ENCODE data around the gene ARHGAP18. TPM values are rescaled to one million over a fixed set of nuclear protein-coding genes. Genes with fewer than 3 reads are reported as not detected.

The ARHGAP18 gene
- total and polyA plus RNA-seq, 2 of the 13 experiments (the other 11 are each of a cell fraction or from before 2014, with no cell fraction given), result 58.2 to 115 TPM

DNA sequence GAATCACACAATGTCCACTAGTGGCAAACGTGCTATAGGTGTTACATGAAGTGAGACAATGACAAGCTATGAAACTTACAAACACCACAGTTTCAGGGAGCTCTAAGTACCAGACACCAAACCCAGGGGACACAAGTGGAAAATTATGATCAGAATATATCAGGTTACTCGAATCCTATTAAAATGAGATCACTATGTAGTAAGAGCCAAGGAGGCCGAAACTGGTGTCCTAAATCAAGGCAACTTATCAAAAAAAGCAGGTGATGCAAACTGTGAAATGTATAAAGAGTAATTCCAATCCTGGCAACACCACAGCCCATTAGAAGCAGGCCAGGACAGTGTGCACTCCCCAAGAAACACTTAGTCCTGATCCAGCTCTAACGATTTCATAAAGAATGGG, 100.3 kb downstream of the ARHGAP18 start:
- CTCF ChIA-PET (ENCODE audit: low intra/inter-chr PET ratio, low total read pairs), result no interaction called here
- BruUV-seq (replicated peaks), result no TSS peak

More for the DNA sequence above, 100.3 kb downstream of the ARHGAP18 start:
- Histone ChIP-seq H3K4me1 (ENCODE audit: insufficient read depth, low read length) (no peaks in the 10 kb centered on the region), H3K36me3 (replicated peaks in 1 of 2; ENCODE audit: control insufficient read depth in 1 of 2, insufficient read depth in 2 of 2, low read length in 2 of 2) (peaks cover 20 to 88% of the 10 kb centered on the region in 2 experiments), H3K4me2 (ENCODE audit: low read depth, low read length) (no peak overlapping the region), H3K79me2 (ENCODE audit: insufficient read depth, low read length) (no peaks in the 10 kb centered on the region), H3K27ac (ENCODE audit: extremely low read length, insufficient read depth, low read length) (no peak overlapping the region), H3K27me3 (ENCODE audit: control insufficient read depth in 1 of 2, insufficient read depth in 2 of 2, low read length in 2 of 2) (no peaks in the 10 kb centered on the region), H3K9ac (ENCODE audit: insufficient read depth, low read depth, low read length) (no peak overlapping the region), H3K4me3 (replicated peaks in 1 of 3; ENCODE audit: insufficient read depth in 1 of 3, low read depth in 2 of 3, low read length in 3 of 3) (no peak overlapping the region), H2AFZ (ENCODE audit: low read length) (no peak overlapping the region), H3K9me3 (ENCODE audit: low read length) (no peaks in the 10 kb centered on the region), H4K20me1 (ENCODE audit: insufficient read depth, low read length) (no peaks in the 10 kb centered on the region)
- FAIRE-seq, result no peak
- WGBS (ENCODE audit: low lambda C conversion rate), result 96% methylated on average over 4 of the region's 4 CpGs
- intact Hi-C loops (cut with micrococcal nuclease; ENCODE audit: unreplicated experiment) (no loop called here), in situ Hi-C loops (cut with HindIII; ENCODE audit: extremely low pct_ligation_motif_present, low pct_unique_long_range_greater_than_20kb) (no loop called here)
- TF ChIP-seq MED1 (CRISPR knock-in tag; IDR thresholded peaks at IDR 0.05) (no peak), HMG20B (CRISPR knock-in tag; conservative IDR thresholded peaks at IDR 0.05) (no peak), FIP1L1 (IDR thresholded peaks at IDR 0.05; ENCODE audit: borderline replicate concordance, insufficient read depth, low read depth, low read length) (no peak), UBTF (CRISPR knock-in tag; IDR thresholded peaks at IDR 0.05) (no peak), RAD51 (IDR thresholded peaks at IDR 0.05; ENCODE audit: borderline replicate concordance) (no peak), ZNF556 (CRISPR knock-in tag; IDR thresholded peaks at IDR 0.05; ENCODE audit: borderline replicate concordance) (no peak), ISX (CRISPR knock-in tag; conservative IDR thresholded peaks at IDR 0.05) (no peak), ELF4 (CRISPR knock-in tag; IDR thresholded peaks at IDR 0.05; ENCODE audit: borderline replicate concordance) (no peak), POLR2AphosphoS2 (IDR thresholded peaks at IDR 0.05; ENCODE audit: low read depth, low read length) (no peak)
- no peak; the same call in 2 of the 3 replicates for ATAC-seq
- POLR2A ChIA-PET, result no interaction called here
- DNase-seq (ENCODE audit: low spot score), result no peak
